ENCODE measurements around the gene NLRP3.
"Not testable (repeated sequence)": the region's sequence is repeated elsewhere in the genome, so short reads cannot be mapped to it uniquely, and the experiment has no call there.

Gene NLRP3

GRCh38 chr1:247472035-247472434 lies 56.1 kb downstream of the NLRP3 start:
- H3K4me1 ChIP-seq (ENCODE audit: control insufficient read depth, insufficient read depth, low read length): peaks cover 13% of the 10 kb centered on the region
- no peak overlapping the region for H3K9ac ChIP-seq (ENCODE audit: low read depth, low read length)
- H3K27me3 ChIP-seq (ENCODE audit: control insufficient read depth, insufficient read depth, low read length): no peaks in the 10 kb centered on the region

GRCh38 chr1:247474367-247474766 lies 58.4 kb downstream of the NLRP3 start:
- Histone ChIP-seq H3K27me3 (ENCODE audit: control insufficient read depth, insufficient read depth, low read length) (no peaks in the 10 kb centered on the region), H3K36me3 (ENCODE audit: control insufficient read depth, insufficient read depth, low read length) (no peaks in the 10 kb centered on the region), H3K4me3 (ENCODE audit: low read depth, low read length) (no peak overlapping the region), H3K4me1 (ENCODE audit: control insufficient read depth, insufficient read depth, low read length) (peaks cover 13% of the 10 kb centered on the region), H3K27ac (ENCODE audit: low read depth, low read length) (no peak overlapping the region), H3K9ac (ENCODE audit: low read depth, low read length) (no peak overlapping the region), H3K9me3 (ENCODE audit: control insufficient read depth, insufficient read depth, low read length) (no peaks in the 10 kb centered on the region)

More at GRCh38 chr1:247472035-247472434, 56.1 kb downstream of the NLRP3 start:
- Histone ChIP-seq H3K36me3 (ENCODE audit: control insufficient read depth, insufficient read depth, low read length) (no peaks in the 10 kb centered on the region), H3K27ac (ENCODE audit: low read depth, low read length) (no peak overlapping the region), H3K4me3 (ENCODE audit: low read depth, low read length) (no peak overlapping the region), H3K9me3 (ENCODE audit: control insufficient read depth, insufficient read depth, low read length) (no peaks in the 10 kb centered on the region)

DNA sequence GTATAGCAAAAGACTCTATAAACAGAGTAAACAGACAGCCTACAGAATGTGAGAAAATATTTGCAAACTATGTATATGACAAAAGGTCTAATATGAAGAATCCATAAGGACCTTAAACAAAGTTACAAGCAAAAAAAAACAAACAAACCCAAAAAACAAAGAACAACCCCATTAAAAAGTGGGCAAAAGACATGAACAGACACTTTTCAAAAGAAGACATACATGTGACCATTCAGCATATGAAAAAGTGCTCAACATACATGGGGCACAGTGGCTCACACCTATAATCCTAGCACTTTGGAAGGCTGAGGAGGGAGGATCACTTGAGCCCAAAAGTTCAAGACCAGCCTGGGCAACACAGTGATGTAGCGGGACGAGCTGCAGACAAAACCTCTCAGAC lies 59.8 kb downstream of the NLRP3 start:
- no peak overlapping the region for H3K9ac ChIP-seq (ENCODE audit: low read depth, low read length)
- no peaks in the 10 kb centered on the region for H3K27me3 ChIP-seq (ENCODE audit: control insufficient read depth, insufficient read depth, low read length)
- no peaks in the 10 kb centered on the region for H3K36me3 ChIP-seq (ENCODE audit: control insufficient read depth, insufficient read depth, low read length)
- no peak overlapping the region for H3K27ac ChIP-seq (ENCODE audit: low read depth, low read length)
- H3K9me3 ChIP-seq (ENCODE audit: control insufficient read depth, insufficient read depth, low read length): no peaks in the 10 kb centered on the region
- H3K4me1 ChIP-seq (ENCODE audit: control insufficient read depth, insufficient read depth, low read length): peaks cover 13% of the 10 kb centered on the region
- H3K4me3 ChIP-seq (ENCODE audit: low read depth, low read length): no peak overlapping the region

GRCh38 chr1:247476328-247477058 lies 60.5 kb downstream of the NLRP3 start:
- H3K27ac ChIP-seq (ENCODE audit: low read depth, low read length); H3K9ac ChIP-seq (ENCODE audit: low read depth, low read length); H3K4me3 ChIP-seq (ENCODE audit: low read depth, low read length); H3K9me3 ChIP-seq (ENCODE audit: control insufficient read depth, insufficient read depth, low read length); H3K36me3 ChIP-seq (ENCODE audit: control insufficient read depth, insufficient read depth, low read length); H3K27me3 ChIP-seq (ENCODE audit: control insufficient read depth, insufficient read depth, low read length): not testable (repeated sequence)
- H3K4me1 ChIP-seq (ENCODE audit: control insufficient read depth, insufficient read depth, low read length): peaks cover 13% of the 10 kb centered on the region

DNA sequence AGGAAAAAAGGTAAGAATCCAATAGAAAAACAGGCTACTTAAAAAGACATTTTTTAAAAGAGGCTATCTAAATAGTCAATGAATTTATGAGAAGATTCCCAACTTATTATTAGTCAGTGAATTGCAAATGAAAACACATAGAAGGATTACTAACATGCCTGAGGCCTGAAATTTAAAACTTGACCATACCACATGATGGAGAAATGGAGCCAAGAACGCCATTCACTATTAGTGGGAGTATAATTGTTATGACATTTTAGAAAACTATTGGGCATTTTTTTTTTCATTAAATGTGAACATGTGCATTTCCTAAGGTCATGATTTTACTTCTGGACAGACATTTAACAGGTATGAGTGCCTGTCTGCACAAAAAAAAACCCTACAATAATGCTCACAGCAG lies 66.8 kb downstream of the NLRP3 start:
- Histone ChIP-seq H3K27me3 (ENCODE audit: control insufficient read depth, insufficient read depth, low read length) (no peaks in the 10 kb centered on the region), H3K9me3 (ENCODE audit: control insufficient read depth, insufficient read depth, low read length) (no peaks in the 10 kb centered on the region), H3K9ac (ENCODE audit: low read depth, low read length) (no peak overlapping the region), H3K4me1 (ENCODE audit: control insufficient read depth, insufficient read depth, low read length) (no peaks in the 10 kb centered on the region), H3K36me3 (ENCODE audit: control insufficient read depth, insufficient read depth, low read length) (no peaks in the 10 kb centered on the region), H3K27ac (ENCODE audit: low read depth, low read length) (no peak overlapping the region), H3K4me3 (ENCODE audit: low read depth, low read length) (no peak overlapping the region)

DNA sequence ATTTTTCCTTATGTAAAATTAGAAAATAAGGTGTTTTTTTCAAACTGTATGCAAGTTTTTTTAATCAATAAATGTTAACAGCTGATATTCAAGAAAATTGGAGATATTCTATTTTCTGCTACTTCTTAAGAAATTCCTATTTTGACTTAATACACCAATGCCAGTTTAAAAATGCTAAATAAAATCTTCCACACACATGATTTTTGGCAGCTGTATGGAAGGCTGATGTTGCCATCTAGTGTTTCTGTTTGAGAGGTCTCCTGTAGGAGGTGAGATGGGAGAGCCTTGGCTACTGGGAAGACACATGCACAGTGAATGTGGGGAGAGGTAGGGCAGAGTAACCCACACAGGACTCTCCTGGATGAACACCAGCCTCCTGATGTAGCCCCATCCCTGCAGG lies 71.1 kb downstream of the NLRP3 start:
- H3K27me3 ChIP-seq (ENCODE audit: control insufficient read depth, insufficient read depth, low read length): no peaks in the 10 kb centered on the region
- no peak overlapping the region for H3K9ac ChIP-seq (ENCODE audit: low read depth, low read length)
- no peaks in the 10 kb centered on the region for H3K9me3 ChIP-seq (ENCODE audit: control insufficient read depth, insufficient read depth, low read length)
- H3K4me3 ChIP-seq (ENCODE audit: low read depth, low read length): no peak overlapping the region
- no peak overlapping the region for H3K27ac ChIP-seq (ENCODE audit: low read depth, low read length)
- H3K36me3 ChIP-seq (ENCODE audit: control insufficient read depth, insufficient read depth, low read length): no peaks in the 10 kb centered on the region
- no peaks in the 10 kb centered on the region for H3K4me1 ChIP-seq (ENCODE audit: control insufficient read depth, insufficient read depth, low read length)

GRCh38 chr1:247491328-247491727 lies 75.4 kb downstream of the NLRP3 start:
- no peaks in the 10 kb centered on the region for H3K27me3 ChIP-seq (ENCODE audit: control insufficient read depth, insufficient read depth, low read length)
- H3K4me1 ChIP-seq (ENCODE audit: control insufficient read depth, insufficient read depth, low read length): no peaks in the 10 kb centered on the region
- no peak overlapping the region for H3K9ac ChIP-seq (ENCODE audit: low read depth, low read length)
- no peaks in the 10 kb centered on the region for H3K36me3 ChIP-seq (ENCODE audit: control insufficient read depth, insufficient read depth, low read length)
- H3K9me3 ChIP-seq (ENCODE audit: control insufficient read depth, insufficient read depth, low read length): no peaks in the 10 kb centered on the region
- no peak overlapping the region for H3K4me3 ChIP-seq (ENCODE audit: low read depth, low read length)
- H3K27ac ChIP-seq (ENCODE audit: low read depth, low read length): no peak overlapping the region

GRCh38 chr1:247493106-247493505 lies 77.1 kb downstream of the NLRP3 start:
- no peaks in the 10 kb centered on the region for H3K27me3 ChIP-seq (ENCODE audit: control insufficient read depth, insufficient read depth, low read length)
- no peaks in the 10 kb centered on the region for H3K4me1 ChIP-seq (ENCODE audit: control insufficient read depth, insufficient read depth, low read length)
- H3K36me3 ChIP-seq (ENCODE audit: control insufficient read depth, insufficient read depth, low read length): no peaks in the 10 kb centered on the region
- no peak overlapping the region for H3K4me3 ChIP-seq (ENCODE audit: low read depth, low read length)
- no peak overlapping the region for H3K27ac ChIP-seq (ENCODE audit: low read depth, low read length)
- no peaks in the 10 kb centered on the region for H3K9me3 ChIP-seq (ENCODE audit: control insufficient read depth, insufficient read depth, low read length)
- no peak overlapping the region for H3K9ac ChIP-seq (ENCODE audit: low read depth, low read length)

- Histone ChIP-seq H3K4me1 (ENCODE audit: control insufficient read depth, insufficient read depth, low read length) (no peaks in the 10 kb centered on the region), H3K4me3 (ENCODE audit: low read depth, low read length) (no peak overlapping the region), H3K36me3 (ENCODE audit: control insufficient read depth, insufficient read depth, low read length) (no peaks in the 10 kb centered on the region), H3K27me3 (ENCODE audit: control insufficient read depth, insufficient read depth, low read length) (no peaks in the 10 kb centered on the region), H3K9ac (ENCODE audit: low read depth, low read length) (no peak overlapping the region), H3K27ac (ENCODE audit: low read depth, low read length) (no peak overlapping the region), H3K9me3 (ENCODE audit: control insufficient read depth, insufficient read depth, low read length) (no peaks in the 10 kb centered on the region)
These were observed 78.8 kb downstream of the NLRP3 start for GRCh38 chr1:247494767-247495166.

- Histone ChIP-seq H3K27me3 (ENCODE audit: control insufficient read depth, insufficient read depth, low read length) (no peaks in the 10 kb centered on the region), H3K9ac (ENCODE audit: low read depth, low read length) (no peak overlapping the region), H3K9me3 (ENCODE audit: control insufficient read depth, insufficient read depth, low read length) (no peaks in the 10 kb centered on the region), H3K4me3 (ENCODE audit: low read depth, low read length) (no peak overlapping the region), H3K27ac (ENCODE audit: low read depth, low read length) (no peak overlapping the region), H3K36me3 (ENCODE audit: control insufficient read depth, insufficient read depth, low read length) (no peaks in the 10 kb centered on the region), H3K4me1 (ENCODE audit: control insufficient read depth, insufficient read depth, low read length) (no peaks in the 10 kb centered on the region)
These were observed 80.8 kb downstream of the NLRP3 start for GRCh38 chr1:247496581-247497285.

All from HUES48 (cell line).